Thoracic aorta (tissue), 2 donors: ENCODE measurements around the gene PLCH1. TPM values are rescaled to one million over a fixed set of nuclear protein-coding genes. Genes with fewer than 3 reads are reported as not detected.

ENCODE experiments used
- ATAC-seq: fragments of 150-250 bp; one replicate; pipeline ENCODE4 v1.8.0; 2017; ENCODE audit warnings: low read depth; ENCODE audit not compliant: insufficient number of reproducible peaks, low FRiP score
- DNase-seq: peaks from one replicate; pipeline ENCODE4 v3.0.0-alpha.2; 2020; ENCODE audit warnings: low spot score
- H3K27ac ChIP-seq, 2 donors: fragments of 200-600 bp; sonication (generic); 1 replicate in 1 of 2; 2 replicates in 1 of 2; pipeline ENCODE4 v1.5.1; 2016; ENCODE audit warnings: mild to moderate bottlenecking in 2 of 2, moderate library complexity in 2 of 2
- H3K27me3 ChIP-seq: fragments of 200-600 bp; sonication (generic); replicated peaks from 2 replicates; pipeline ENCODE4 v1.6.0; 2016; ENCODE audit warnings: mild to moderate bottlenecking; ENCODE audit not compliant: insufficient read depth
- H3K36me3 ChIP-seq: fragments of 200-600 bp; sonication (generic); one replicate; pipeline ENCODE4 v1.5.1; 2016
- H3K4me1 ChIP-seq, 2 donors: fragments of 200-600 bp; sonication (generic); 1 replicate in 1 of 2; 2 replicates in 1 of 2; pipeline versions ENCODE4 v1.5.1 to v1.6.0; 2016; ENCODE audit warnings: low read depth in 2 of 2, mild to moderate bottlenecking in 1 of 2; ENCODE audit not compliant: control insufficient read depth in 1 of 2
- H3K4me3 ChIP-seq: fragments of 200-600 bp; sonication (generic); 2 replicates; pipeline ENCODE4 v1.5.1; 2016; ENCODE audit warnings: mild to moderate bottlenecking
- H3K9me3 ChIP-seq: fragments of 200-600 bp; sonication (generic); 2 replicates; pipeline ENCODE4 v1.5.1; 2016
- CTCF ChIP-seq: fragments of 200-600 bp; sonication (generic); IDR thresholded peaks from one replicate; pipeline ENCODE4 v1.5.1; 2019; ENCODE audit warnings: antibody characterized with exemption
- total RNA-seq, 2 donors: library from RNA; depleted of rRNA; stranded (reverse); fragments of >200 nt; gene quantifications; one replicate each; pipeline versions ENCODE4 v1.1.0 to v1.2.3, GENCODE V29; 2016

Gene PLCH1
- total RNA-seq, 2 donors from 2014 or later: 0.28 TPM; not detected in 1

- Histone ChIP-seq H3K4me1 (no peaks in the 10 kb centered on the region), H3K9me3 (no peaks in the 10 kb centered on the region), H3K27me3 (no peaks in the 10 kb centered on the region), H3K27ac (no peak overlapping the region), H3K4me3 (no peak overlapping the region), H3K36me3 (no peaks in the 10 kb centered on the region)
- ATAC-seq: no peak
- TF ChIP-seq CTCF: no peak
- DNase-seq: no peak
These were observed 74.5 kb downstream of the PLCH1 start for GRCh38 chr3:155670335-155670734.

DNA sequence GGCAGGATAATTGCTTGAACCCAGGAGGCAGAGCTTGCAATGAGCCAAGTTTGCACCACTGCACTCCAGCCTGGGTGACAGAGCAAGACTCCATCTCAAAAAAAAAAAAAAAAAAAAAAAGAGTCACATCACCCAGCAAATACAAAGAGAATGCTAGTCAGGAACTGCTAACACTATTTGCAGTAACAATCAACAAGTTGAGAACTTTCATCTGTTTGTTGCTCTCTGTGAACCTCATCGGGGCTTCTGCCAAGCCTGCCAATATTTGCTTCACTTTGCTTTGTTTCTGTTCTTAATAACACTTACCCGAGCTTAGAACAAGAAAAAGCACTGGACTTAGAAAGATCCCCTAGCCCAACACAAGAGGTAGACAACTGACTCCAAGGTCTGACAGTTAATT lies 76.9 kb downstream of the PLCH1 start:
- Histone ChIP-seq H3K9me3 (no peaks in the 10 kb centered on the region), H3K27ac (no peak overlapping the region), H3K4me1 (no peaks in the 10 kb centered on the region), H3K27me3 (no peaks in the 10 kb centered on the region), H3K36me3 (no peaks in the 10 kb centered on the region), H3K4me3 (no peak overlapping the region)
- no peak for DNase-seq
- no peak for ATAC-seq
- no peak for TF ChIP-seq CTCF

- H3K4me1 ChIP-seq: no peaks in the 10 kb centered on the region
- no peak overlapping the region for H3K27ac ChIP-seq
- H3K4me3 ChIP-seq: no peak overlapping the region
- H3K27me3 ChIP-seq: no peaks in the 10 kb centered on the region
- no peaks in the 10 kb centered on the region for H3K9me3 ChIP-seq
- H3K36me3 ChIP-seq: no peaks in the 10 kb centered on the region
- DNase-seq: no peak
- TF ChIP-seq CTCF: no peak
- ATAC-seq: no peak
These were observed 79.8 kb downstream of the PLCH1 start for GRCh38 chr3:155664925-155665695.

GRCh38 chr3:155663467-155664212 lies 81.2 kb downstream of the PLCH1 start:
- H3K36me3 ChIP-seq: no peaks in the 10 kb centered on the region

More at GRCh38 chr3:155663467-155664212, 81.2 kb downstream of the PLCH1 start:
- ATAC-seq (no peak), DNase-seq (no peak)
- Histone ChIP-seq H3K4me1 (no peaks in the 10 kb centered on the region), H3K9me3 (no peaks in the 10 kb centered on the region), H3K27ac (no peak overlapping the region), H3K4me3 (no peak overlapping the region), H3K27me3 (no peaks in the 10 kb centered on the region)
- no peak for TF ChIP-seq CTCF
